Stimulated activated CD4-positive, alpha-beta T cell treated with anti-CD3 and anti-CD28 coated beads, TNF-alpha, amount 100 ng/mL, for 48 hours (primary cell): ENCODE results near the gene IFT122.
"Not testable (repeated sequence)": the region's sequence is repeated elsewhere in the genome, so short reads cannot be mapped to it uniquely, and the experiment has no call there.

ENCODE experiments used
- DNase-seq, 3 donors: peaks; one replicate each; pipeline ENCODE4 v3.0.0-alpha.2; 2020; ENCODE audit warnings: low read depth in 3 of 3

IFT122 gene

DNA sequence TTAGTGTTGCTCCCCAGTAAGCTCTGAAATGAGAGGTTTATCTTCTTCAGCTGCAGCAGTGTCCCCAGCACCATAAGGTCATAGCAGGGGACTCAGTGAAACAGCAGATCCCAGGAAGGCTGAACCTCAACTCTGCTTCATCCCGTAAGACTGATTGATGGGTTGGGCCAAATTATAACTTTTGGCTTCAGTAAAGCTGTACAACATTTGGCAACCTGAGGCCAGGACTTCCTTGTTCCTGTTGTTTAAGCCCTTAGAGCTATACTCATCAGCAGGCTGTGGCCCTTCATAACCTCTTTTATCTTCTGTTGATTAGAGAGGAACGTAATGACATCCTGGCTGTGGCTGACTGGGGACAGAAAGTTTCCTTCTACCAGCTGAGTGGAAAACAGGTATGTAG lies 29.0 kb downstream of the IFT122 start:
- DNase-seq: no peak

DNA sequence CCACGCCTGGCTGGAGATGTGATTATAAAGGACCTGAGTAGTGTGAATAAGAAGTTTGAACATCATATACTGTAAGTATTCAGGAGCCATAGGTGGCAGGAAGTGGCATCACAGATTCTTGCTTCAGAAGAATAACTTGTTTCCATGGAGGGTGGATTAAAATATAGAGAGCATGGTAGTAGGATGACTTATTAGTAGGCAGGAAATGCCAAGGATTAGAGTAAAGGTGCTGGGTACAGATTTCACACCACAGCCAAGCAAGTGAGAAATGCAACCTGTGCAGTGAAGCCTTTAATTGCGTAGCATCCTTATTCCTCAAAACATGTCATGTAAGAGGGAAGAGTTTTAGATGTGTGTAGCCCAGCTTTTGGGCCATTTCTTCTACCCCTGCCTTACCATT lies 30.8 kb downstream of the IFT122 start:
- DNase-seq: no peak

DNA sequence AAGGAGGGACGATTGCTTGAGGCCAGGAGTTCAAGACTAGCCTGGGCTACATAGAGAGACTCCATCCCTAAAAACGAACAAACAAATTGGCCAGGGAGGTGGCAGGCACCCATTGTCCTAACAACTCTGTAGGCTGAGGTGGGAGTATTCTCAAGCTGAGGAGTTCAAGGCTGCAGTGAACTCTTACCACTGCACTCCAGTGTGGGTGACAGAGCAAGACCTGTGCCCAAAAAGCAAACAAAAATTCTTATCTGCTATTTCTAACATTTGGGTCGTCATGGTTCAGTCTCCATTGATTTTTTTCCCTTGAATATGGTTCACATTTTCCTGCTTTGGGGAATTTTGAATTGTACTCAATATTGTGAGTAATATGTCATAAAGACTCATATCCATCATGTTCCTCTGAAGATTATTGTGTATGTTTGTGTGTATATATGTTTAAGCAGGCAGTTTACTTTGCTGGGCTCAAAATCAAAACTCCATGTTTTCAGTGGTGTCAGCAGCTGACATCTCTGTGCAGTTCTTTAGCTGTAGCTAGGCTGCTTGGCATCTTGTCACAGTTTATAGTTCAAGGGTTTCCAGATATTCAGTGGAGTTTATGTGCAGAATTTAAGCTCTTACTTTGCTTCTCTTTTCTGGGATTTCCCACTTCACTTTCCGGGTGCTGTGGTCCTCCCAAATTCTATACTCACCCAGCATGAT lies 33.2 kb downstream of the IFT122 start:
- no peak for DNase-seq

DNA sequence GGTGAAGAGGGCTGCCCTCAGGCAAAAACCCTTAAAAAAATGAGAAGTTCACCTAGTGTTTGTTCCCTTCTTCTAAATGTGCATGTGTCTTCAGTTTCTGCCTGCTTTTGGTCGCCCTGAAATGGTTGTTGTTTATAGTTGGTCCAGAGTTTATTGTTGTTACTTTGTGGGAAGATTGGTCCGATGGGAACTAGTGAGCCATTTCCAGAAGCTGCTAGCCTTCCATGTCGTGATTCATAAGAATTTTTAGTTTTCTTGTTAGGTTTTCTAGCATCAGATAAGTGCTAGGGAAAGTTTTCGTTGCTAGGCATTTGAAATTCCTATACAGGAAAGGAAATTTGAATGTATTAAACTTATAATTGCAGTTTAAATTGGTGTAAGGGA lies 33.7 kb downstream of the IFT122 start:
- no peak for DNase-seq

- DNase-seq: no peak
Observed at GRCh38 chr3:129474984-129475804, 35.2 kb downstream of the IFT122 start.

GRCh38 chr3:129475863-129476262 lies 35.8 kb downstream of the IFT122 start:
- DNase-seq: no peak

- no peak for DNase-seq
Observed at GRCh38 chr3:129476586-129476985, 36.6 kb downstream of the IFT122 start.

GRCh38 chr3:129481225-129481765 lies 41.3 kb downstream of the IFT122 start:
- not testable (repeated sequence) for DNase-seq

DNA sequence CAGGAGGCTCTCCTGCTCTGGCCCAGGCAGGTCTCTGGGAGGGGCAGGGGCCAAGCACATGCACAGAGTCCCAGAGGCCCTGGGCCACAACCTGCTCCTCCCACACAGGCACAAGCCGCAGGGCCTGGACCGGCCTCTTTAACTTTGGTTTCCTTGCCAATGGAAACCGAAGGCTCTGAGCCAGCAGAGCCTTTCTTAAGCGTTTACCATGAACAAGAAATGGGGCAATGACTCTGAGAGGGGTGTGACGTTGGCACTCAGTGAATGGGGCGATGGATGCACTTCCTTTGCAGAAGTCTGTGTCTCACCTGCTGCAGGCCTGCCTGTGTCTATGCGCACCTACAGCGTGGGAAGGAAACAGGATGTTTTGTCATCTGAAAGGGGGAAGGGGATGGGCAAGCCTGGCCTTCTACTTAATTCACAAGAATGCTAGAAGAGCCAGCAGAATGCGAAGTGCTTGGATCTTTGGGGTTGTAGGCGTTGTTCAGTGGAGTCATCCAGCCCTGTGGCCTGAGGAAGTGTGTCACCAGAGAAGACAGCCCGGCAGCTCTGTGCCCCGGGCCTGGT lies 41.8 kb downstream of the IFT122 start:
- DNase-seq: peak in 2 of 3 donors; percentile 1 to 24

GRCh38 chr3:129482721-129483120 lies 42.7 kb downstream of the IFT122 start:
- DNase-seq: no peak

DNA sequence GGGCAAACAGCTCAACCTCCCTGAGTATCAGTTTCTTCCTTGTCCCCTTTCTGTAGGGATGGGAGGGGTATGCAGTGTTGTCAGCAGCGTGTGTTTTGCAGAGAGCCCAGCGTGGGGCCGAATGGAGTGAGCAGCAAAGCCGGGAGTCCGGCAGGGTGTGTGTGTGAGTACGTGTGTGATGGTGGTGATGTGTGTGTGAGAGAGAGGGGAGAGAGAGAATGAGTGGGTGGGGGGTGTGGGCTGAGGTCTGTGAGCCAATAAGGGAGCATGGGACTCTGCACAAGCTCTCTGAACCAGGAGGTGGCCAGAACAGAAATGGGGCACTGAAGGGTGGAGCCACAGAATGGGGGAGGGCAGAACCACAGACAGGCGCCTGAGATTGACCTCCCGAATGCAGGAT lies 43.8 kb downstream of the IFT122 start:
- DNase-seq: no peak

GRCh38 chr3:129485146-129485545 lies 45.1 kb downstream of the IFT122 start:
- not testable (repeated sequence) for DNase-seq

GRCh38 chr3:129485721-129486663 lies 46.0 kb downstream of the IFT122 start:
- no peak for DNase-seq

DNA sequence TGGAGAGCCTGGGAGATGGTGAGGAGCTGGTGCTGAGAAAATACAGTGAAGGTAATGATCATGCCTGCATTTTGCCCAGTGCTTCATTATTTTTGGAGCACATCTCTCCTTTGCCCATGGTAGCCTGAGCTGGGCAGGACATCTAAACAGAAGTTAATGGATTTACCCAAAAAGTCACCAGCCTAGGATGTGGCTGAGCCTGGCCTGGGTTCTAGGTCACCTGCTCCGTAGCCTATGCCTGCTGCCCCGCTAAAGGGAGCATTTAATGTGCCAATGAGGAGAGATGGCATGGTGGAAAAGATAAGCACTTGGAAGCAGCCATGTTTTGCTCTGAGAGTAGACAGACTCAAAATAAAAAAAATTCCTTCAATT lies 46.6 kb downstream of the IFT122 start:
- no peak for DNase-seq

DNA sequence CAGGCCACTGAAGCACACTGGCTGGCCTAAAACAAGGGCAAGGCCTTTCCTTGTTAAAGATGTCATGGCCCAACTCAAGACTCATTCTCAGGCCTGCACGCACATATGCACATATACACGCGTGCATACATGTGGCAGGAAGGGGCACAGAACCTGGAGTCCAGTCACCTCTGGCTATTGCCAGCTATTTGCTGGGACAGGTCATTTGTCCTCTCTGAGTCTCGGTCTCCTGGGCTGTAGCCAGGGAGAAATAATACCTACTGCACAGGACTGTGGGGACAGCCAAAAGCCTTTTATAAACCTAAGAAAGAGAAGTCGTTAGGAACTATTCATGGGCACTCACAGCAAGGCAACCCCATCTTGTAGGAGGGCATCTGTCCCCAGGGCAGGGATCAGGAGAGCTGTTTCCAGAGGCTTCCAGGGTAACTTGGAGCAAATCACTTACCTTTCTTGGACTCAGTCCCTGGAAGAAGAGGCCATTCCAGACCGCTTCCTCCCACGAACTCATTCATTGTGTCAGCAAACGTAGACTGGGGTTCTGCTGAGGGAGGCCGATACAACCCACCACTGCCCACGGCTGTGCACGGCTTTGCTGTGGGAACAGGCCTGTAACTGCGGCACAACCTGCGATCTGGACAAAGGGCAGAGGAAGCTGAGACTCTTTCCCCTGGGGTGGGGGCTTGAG lies 47.3 kb downstream of the IFT122 start:
- DNase-seq: no peak

- DNase-seq: not testable (repeated sequence)
Observed at GRCh38 chr3:129487868-129488335, 47.9 kb downstream of the IFT122 start.

DNA sequence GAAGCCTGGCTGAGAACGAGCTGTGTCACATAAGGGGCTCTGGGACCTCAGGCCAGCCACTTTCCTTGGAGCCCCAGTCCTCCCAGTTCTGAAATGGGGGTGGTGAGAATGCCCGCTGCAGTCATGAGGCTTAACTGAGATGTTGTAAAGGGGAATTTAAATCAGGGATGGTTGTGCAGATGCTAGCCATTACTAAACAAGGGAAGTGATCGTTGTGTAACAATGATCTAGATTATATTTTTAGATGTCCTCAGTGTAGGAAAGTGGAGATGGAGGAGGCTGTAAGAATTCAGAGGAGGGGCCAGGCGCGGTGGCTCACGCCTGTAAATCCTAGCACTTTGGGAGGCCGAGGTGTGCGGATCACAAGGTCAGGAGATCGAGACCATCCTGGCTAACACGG lies 49.2 kb downstream of the IFT122 start:
- not testable (repeated sequence) for DNase-seq

- peak; percentile 3 to 38 (median 15) for DNase-seq
Observed at GRCh38 chr3:129490273-129490675, 50.2 kb downstream of the IFT122 start.

DNA sequence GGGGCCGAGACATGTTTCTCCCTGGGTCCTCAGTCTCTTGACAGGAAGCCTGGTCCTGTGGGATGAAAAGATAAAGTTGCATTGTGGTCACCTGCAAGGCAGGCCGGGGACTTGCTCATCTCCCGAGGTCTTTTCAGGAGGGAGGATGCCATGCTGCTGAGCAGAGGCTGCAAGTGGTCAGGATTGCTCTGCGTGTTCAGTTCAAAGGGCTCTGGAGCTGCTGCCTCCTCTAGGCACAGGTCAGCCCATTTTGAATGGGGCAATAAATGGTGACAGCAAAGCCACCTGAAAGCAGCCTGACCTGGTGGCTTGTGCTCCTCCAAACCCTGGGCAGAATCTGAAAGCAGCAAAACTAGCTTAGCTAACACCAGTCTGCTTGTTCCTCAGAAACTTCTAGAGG lies 51.1 kb downstream of the IFT122 start:
- DNase-seq: not testable (repeated sequence)

DNA sequence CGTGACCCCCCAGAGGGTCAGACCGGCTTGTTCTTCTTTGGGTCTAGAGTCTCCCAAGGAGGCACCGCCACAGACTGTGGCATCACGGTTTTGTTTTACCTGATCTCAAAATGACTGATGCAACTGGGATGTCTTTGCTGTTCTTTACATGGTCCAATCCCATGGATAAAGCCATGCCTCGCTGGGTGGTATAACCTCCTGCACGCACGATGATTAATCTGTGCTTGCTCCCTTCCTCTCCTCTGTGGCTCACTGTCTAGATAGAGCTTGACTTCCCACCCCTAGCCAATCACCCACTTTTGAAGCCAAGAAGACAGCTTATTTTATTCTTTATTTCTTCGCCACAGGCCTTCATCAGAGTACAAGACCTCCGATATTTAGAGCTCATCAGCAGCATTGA lies 51.8 kb downstream of the IFT122 start:
- DNase-seq: no peak

- DNase-seq: no peak
Observed at GRCh38 chr3:129492691-129493090, 52.7 kb downstream of the IFT122 start.
